GM19463 (cell line): Measurements from ENCODE around the gene MRPS18B.
"Not testable (repeated sequence)": the region's sequence is repeated elsewhere in the genome, so short reads cannot be mapped to it uniquely, and the experiment has no call there.

Experiments
- ATAC-seq: cut with Tn5 transposase; IDR thresholded peaks from one replicate; pipeline ENCODE4 v1.9.1; 2021; ENCODE audit warnings: mild to moderate bottlenecking, moderate library complexity; ENCODE audit not compliant: unreplicated experiment

Gene MRPS18B

DNA sequence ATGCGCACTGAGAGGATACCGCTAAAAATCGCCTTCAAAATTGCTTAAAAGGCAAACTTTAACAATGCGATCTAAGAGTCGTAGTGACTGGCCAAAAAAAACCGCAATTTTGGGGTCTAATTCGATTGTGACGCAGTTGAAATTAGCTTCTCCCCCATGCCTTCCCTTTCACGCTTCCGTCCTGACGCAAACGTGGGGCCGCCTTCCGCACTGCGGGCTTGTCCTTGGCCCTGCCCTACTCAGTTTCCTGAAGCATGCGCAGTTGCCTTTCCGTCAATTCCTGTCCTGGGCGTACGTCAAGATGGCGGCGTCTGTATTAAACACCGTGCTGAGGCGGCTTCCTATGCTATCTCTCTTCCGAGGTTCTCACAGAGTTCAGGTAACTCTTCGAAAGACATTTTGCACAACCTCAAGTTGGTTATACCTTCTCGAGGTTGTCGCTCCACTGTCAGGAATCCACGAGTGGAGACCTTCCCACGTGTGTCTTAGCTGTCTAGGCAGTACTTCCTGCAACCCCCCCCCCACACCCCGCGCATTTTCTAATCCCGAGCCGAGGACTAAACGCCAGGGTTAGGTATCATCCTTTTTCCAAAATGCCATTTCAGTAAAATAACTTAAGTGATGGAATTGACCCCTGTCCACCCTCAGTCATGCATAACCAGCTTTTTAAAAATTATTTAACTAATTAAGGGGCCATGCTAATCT lies at the start of gene MRPS18B:
Gene MRPS18B, plus strand, starts transcription at position 276 of the 705 bp plus-strand sequence. Its CDS starts 26 bp downstream, at position 302.
- peak; percentile 74 for ATAC-seq

DNA sequence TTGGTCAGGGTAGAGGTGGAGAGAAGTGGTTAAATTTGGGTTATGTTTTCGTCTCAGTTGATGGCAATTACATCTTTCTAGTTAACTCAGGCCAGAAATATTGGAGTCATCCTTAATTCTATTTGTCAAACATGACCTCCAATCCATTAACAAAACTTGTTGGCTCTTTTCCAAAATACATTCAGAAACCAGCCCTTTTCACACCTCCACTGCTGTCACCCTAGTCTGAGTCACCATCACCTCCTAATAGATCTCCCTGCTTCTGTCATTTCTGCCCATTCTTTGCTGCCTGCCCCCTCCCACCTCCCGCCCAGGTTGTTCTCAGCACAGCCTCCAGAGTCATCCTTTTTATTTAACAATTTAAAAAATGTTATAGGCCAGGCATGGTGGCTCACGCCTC lies 49.4 kb upstream of the MRPS18B start:
- ATAC-seq = no peak

DNA sequence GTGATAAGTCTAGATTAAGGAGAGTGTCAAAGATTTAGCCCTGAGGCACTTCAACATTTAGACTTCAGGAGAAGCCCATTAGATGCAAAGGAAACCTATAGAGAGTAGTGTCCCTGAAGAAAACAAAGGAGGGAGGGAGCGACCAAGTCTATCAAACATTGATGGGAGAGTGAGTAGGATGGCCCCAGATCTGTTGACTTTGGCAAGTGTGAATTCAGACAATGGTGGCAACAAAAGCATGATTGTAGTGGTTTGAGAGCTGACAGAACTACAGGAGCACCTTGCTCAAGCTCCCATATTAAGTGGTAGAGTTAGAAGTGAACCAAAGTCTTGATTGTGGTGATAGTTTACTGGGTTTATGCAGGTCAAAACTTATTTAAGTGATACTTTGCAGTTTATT lies 47.4 kb upstream of the MRPS18B start:
- no peak for ATAC-seq

DNA sequence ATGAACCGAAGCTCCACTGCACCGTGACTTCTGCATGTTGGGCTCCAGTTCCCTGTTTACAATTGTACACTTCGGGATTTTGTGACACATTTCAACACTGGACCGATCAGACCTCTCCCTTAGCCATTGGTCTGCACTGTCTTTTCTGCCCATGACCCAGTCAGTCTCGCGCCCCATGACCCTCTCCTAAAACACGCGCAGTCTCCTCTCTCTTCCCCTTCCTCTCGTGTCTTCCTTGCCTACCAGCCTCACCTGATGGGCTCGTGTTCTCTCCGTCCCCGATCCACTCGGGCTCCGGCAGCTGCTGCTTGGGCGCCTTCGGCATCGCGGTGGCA lies 46.9 kb upstream of the MRPS18B start:
- ATAC-seq = peak; percentile 5

DNA sequence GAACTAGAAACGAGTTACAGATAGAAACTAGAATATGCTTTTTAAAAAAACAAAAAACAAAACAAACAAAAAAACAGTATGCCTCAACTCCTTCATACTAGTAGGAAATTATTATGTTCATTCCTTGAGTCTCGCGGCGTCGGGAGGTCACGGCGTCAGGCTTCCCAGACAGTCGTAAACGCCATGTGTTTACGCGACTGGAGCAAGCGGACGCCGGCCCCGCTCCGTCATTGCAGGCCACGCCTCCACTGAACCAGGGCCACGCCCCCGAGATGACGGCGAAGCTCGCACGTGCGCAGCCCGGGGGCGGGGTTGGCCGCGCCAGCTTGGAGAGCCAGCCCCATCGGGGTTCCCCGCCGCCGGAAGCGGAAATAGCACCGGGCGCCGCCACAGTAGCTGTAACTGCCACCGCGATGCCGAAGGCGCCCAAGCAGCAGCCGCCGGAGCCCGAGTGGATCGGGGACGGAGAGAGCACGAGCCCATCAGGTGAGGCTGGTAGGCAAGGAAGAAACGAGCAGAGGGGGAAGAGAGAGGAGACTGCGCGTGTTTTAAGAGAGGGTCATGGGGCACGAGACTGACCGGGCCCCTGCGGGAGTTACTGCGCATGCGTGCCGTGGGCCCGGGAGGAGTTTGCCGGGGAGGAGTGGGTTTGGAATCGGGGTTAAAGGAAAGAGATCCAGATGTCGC lies 46.4 kb upstream of the MRPS18B start, which contains the start of gene ABCF1:
Gene ABCF1, plus strand, starts transcription at position 368 of the 687 bp plus-strand sequence. Its CDS starts 46 bp downstream, at position 414.
- ATAC-seq = peak; percentile 94

DNA sequence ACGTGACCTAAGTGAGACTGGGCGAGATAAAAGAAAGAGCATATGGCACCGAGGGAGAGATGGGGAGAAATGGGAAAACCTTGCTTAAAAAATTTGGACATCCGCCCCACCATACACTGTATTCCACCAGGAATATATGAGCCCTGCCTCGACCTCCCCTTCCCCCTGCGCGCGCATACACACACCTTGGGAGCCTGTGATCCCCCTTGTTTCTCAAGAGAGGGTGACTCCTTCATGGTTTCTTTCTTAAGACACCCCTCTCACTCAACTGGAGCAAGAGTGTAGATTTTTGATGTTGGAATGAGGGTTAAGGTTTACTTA lies 45.9 kb upstream of the MRPS18B start:
- ATAC-seq = no peak

DNA sequence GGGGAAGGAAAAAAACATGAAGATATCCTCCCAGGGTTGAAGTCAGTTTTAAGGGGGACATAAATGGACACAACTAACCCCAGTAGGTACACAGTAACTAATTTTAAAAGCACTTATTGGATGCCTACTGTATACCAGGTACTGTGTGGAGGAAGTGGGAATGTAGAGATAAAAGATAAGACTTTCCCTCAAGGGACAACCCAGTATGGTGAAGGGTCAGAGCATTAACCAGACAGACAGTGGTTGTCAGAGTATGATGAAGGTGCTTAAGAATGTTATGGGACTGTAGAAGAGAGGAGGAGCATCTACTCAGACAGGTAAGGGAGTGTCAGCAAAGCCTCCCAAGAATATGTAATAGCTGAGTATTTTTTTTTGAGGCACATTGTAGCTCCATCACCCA lies 45.5 kb upstream of the MRPS18B start:
- ATAC-seq = no peak

DNA sequence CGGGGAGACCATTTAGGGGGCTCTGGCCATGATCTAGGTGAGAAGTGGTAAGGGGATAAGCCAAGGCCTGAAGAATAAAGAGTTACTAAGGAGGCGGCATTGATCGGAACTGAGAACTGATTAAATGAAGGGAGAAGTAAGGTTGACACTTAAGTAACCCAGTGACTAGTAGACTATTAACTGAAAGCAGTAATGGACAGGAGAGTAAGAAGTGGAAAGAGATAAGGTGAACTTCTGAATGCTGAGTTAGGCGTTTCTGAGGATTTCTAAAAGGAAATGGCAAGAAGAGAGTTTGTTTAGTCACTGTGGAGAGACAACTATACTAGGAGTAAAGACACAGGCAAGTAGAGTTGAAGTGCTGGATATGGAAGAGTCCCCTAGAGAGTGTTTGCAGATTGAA lies 44.5 kb upstream of the MRPS18B start:
- no peak for ATAC-seq

DNA sequence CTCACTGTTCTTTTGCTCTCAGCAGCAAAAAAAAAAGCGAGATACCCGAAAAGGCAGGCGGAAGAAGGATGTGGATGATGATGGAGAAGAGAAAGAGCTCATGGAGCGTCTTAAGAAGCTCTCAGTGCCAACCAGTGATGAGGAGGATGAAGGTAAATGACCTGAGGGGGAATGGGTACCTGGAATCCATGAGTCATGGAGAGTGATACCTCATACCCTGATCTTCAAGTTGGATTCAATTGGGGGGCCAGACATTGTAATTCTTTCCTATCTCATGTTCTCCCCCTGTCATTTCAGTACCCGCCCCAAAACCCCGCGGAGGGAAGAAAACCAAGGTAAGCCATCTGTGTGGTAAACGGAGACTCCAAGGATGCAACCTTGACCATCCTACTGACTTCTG lies 39.6 kb upstream of the MRPS18B start:
- no peak for ATAC-seq

DNA sequence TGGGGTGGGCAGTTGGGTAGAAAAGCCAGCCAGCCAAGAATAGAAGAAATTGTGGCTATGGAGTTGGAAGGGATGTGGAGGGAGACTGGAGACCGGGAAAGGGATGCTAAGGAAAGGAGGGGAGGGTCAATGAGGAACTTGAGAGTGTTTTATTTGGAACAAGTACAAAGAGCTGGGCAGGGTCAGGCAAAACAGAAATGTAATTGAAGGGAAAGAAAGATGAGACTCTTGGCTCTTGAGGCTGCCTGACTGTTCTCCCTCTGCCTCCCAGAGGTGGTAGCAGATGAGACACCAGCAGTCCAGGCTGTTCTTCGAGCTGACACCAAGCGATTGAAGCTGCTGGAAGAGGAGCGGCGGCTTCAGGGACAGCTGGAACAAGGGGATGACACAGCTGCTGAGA lies 33.7 kb upstream of the MRPS18B start:
- no peak for ATAC-seq

DNA sequence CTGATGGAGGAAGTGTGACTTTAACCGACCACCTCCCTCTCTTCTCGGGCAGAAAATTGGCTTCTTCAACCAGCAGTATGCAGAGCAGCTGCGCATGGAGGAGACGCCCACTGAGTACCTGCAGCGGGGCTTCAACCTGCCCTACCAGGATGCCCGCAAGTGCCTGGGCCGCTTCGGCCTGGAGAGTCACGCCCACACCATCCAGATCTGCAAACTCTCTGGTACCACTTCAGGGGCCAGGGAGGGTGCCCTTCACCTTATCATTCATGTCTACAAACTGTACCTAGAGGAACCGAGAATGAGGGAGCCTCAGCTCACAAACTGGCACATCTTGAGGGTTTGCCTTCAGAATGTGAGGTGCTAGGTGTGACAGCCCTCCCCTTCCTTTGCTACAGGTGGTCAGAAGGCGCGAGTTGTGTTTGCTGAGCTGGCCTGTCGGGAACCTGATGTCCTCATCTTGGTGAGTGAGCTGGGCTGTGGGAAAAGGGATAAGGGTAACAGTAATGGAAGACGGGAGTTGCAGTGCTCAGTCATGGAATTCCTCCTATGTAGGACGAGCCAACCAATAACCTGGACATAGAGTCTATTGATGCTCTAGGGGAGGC lies 27.8 kb upstream of the MRPS18B start:
- ATAC-seq = no peak

DNA sequence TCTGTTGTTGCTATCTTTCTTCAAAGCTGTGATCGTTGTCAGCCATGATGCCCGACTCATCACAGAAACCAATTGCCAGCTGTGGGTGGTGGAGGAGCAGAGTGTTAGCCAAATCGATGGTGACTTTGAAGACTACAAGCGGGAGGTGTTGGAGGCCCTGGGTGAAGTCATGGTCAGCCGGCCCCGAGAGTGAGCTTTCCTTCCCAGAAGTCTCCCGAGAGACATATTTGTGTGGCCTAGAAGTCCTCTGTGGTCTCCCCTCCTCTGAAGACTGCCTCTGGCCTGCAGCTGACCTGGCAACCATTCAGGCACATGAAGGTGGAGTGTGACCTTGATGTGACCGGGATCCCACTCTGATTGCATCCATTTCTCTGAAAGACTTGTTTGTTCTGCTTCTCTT lies 27.1 kb upstream of the MRPS18B start:
- no peak for ATAC-seq

DNA sequence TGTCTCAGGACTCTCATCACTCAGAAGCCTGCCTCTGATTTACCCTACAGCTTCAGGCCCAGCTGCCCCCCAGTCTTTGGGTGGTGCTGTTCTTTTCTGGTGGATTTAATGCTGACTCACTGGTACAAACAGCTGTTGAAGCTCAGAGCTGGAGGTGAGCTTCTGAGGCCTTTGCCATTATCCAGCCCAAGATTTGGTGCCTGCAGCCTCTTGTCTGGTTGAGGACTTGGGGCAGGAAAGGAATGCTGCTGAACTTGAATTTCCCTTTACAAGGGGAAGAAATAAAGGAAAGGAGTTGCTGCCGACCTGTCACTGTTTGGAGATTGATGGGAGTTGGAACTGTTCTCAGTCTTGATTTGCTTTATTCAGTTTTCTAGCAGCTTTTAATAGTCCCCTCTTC lies 26.6 kb upstream of the MRPS18B start:
- ATAC-seq = no peak

DNA sequence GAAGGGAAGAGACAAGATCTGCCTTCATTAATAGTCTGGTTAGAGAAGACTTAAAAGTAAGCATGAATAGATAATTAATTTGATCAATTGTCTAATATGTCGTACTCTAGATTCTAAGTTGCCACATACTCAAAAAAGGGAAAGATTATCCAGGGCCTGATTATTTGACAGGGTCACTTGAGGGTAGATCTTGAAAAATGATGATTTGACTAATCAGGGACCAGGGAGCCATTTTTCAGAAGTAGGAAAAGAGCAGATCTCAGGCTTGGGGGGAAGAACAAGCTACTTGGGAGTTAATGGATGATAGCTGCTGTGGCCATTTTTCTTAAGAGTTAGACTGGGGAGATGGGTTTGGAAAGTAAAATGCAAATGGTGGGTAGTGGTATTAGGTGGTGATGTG lies 25.4 kb upstream of the MRPS18B start:
- no peak for ATAC-seq

DNA sequence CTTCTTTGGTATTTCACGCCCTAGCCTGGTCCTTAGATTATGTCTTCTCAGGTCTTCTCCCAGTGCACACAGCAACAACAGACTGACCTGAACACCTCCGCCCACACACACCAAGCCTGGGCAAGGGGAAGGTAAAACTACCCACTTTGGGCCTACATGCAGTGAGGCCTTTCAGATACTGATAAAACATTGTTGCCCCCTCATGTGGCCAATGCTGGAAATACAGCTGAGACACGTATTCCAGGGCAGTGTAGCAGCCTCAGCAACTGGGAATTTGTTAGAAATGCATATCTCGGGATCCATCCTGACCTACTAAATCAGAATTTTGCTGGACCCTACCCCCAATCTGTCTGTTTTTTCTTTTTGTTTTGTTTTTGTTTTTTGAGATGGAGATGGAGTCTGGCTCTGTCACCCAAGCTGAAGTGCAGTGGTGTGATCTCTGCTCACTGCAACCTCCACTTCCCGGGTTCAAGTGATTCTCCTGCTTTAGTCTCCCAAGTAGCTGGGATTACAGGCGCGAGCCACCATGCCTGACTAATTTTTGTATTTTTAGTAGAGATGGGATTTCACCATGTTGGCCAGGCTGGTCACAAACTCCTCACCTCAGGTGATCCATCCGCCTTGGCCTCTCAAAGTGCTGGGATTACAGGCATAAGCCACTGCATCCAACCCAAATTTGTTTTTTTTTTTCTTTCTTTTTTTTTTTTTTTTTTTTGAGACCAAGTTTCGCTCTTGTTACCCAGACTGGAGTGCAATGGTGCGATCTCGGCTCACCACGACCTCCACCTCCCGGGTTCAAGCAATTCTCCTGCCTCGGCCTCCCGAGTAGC lies 20.1 kb upstream of the MRPS18B start:
- ATAC-seq = not testable (repeated sequence)

DNA sequence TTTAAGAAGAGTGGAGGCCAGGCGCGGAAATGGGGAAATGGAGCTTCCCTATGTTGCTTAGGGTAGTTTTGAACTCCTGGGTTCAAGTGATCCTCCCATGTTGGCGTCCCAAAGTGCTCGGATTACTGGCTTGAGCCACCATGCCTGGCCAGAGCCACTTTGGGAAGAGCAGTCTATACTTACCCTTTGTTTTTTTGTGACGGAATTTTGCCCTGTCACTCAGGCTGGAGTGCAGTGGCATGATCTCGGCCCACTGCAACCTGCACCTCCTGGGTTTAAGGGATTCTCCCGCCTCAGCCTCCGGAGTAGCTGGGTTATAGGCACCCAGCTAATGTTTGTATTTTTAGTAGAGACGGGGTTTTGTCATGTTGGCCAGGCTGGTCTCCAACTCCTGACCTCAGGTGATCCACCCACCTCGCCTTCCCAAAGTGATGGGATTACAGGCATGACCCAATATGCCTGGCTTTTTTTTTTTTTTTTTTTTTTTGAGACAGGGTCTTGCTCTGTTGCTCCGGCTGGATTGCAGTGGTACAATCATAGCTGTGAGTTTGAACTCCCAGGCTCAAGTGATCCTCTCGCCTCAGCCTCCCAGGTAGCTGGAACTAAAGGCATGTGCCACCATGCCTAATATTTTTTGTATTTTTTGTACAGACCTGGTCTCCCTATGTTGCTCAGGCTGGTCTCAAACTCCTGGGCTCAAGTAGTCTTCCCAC lies 18.6 kb upstream of the MRPS18B start:
- no peak for ATAC-seq

DNA sequence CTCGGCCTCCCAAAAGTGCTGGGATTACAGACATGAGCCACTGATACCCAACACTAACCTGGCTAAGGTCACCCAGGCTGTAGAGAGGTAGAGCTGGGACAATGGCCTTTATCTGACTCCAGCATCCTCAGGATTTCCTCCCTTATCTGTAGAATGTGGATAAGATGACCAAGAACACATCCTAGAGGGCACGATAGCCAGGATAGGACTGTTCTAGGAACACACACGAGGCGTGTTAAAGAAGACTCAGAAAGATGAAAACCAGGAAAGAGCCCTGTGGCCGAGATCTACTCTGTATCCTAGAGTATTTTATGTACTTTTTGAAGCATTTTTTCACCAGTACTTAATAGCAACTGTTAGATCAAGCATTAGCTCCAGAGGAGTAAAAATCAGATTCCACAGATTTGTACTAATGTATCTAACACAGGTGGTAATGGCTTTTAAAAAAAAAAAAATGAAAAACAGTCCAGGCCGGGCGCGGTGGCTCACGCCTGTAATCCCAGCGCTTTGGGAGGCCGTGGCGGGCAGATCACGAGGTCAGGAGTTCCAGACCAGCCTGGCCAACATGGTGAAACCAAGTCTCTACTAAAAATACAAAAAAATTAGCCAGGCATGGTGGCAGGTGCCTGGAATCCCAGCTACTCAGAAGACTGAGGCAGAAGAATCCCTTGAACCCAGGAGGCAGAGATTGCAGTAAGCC lies 17.9 kb upstream of the MRPS18B start:
- no peak for ATAC-seq

DNA sequence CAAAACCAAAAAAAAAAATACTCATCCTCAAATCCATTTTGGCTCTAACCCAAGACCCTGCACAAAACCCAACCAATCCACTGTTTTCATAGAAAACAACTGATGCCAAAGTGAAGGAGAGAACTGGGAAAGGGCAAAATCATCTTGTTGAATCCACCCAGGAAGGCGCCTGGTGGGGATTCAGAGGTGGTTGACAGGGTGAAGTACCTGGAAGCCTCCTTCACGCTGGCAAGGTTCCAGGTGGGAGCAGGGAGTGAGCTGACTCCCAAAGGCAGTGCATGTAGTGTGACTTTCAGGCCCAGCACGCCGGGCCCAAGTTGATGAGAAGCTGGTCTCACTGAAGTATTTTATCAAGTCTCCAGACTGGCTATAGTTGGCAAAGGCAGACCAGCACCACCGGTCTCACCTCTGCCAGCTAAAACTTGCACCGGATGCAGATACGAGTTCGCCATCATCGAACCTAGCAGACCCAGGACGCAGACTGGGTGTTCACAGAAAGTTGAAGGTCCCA lies 17.1 kb upstream of the MRPS18B start:
- ATAC-seq = no peak

DNA sequence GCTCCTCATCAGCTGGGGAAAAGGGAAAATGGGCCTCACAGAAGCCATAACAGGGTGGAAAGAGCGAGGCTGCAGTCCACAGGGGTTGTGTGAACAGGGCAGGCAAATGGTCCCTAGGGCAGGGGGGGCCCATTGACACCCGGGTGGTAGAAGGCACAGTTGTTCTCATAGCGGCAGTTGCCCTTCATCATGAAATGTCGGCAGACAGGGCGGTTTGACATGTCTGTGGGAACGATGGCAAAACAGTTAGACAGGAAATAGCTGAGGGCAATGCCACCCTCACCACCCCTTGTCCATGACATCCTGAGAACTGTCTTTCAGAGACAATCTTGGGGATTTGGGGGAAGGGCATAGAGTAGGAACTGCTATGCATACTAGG lies 16.2 kb upstream of the MRPS18B start:
- ATAC-seq = no peak
